ENCODE measurements around the gene ISG15.

The ISG15 gene

GRCh38 chr1:971751-972506 lies 41.4 kb upstream of the ISG15 start:
- Histone ChIP-seq H3K36me3 (ENCODE audit: control insufficient read depth, insufficient read depth, low read length) (no peaks in the 10 kb centered on the region), H3K4me3 (replicated peaks; ENCODE audit: low read depth, low read length) (no peak overlapping the region), H3K27me3 (replicated peaks; ENCODE audit: control insufficient read depth, insufficient read depth, low read length) (no peaks in the 10 kb centered on the region; the same call in 1 of the 2 replicates)
- DNase-seq (ENCODE audit: extremely low read depth, insufficient read length) = no peak
- no peak for TF ChIP-seq CTCF (IDR thresholded peaks at IDR 0.05; ENCODE audit: insufficient read depth, low read length, poor library complexity, severe bottlenecking)

- Histone ChIP-seq H3K27me3 (replicated peaks; ENCODE audit: control insufficient read depth, insufficient read depth, low read length) (no peaks in the 10 kb centered on the region; the same call in 1 of the 2 replicates), H3K4me3 (replicated peaks; ENCODE audit: low read depth, low read length) (no peak overlapping the region), H3K36me3 (ENCODE audit: control insufficient read depth, insufficient read depth, low read length) (no peaks in the 10 kb centered on the region)
- DNase-seq (ENCODE audit: extremely low read depth, insufficient read length) = no peak
- no peak for TF ChIP-seq CTCF (IDR thresholded peaks at IDR 0.05; ENCODE audit: insufficient read depth, low read length, poor library complexity, severe bottlenecking)
Measured at GRCh38 chr1:972726-973458, 40.4 kb upstream of the ISG15 start.

- Histone ChIP-seq H3K4me3 (replicated peaks; ENCODE audit: low read depth, low read length) (no peak overlapping the region), H3K27me3 (replicated peaks; ENCODE audit: control insufficient read depth, insufficient read depth, low read length) (no peaks in the 10 kb centered on the region; the same call in 1 of the 2 replicates), H3K36me3 (ENCODE audit: control insufficient read depth, insufficient read depth, low read length) (no peaks in the 10 kb centered on the region)
- no peak for TF ChIP-seq CTCF (IDR thresholded peaks at IDR 0.05; ENCODE audit: insufficient read depth, low read length, poor library complexity, severe bottlenecking)
- no peak for DNase-seq (ENCODE audit: extremely low read depth, insufficient read length)
Measured at GRCh38 chr1:973459-974292, 39.6 kb upstream of the ISG15 start.

- Histone ChIP-seq H3K27me3 (replicated peaks; ENCODE audit: control insufficient read depth, insufficient read depth, low read length) (no peaks in the 10 kb centered on the region; the same call in 1 of the 2 replicates), H3K4me3 (replicated peaks; ENCODE audit: low read depth, low read length) (no peak overlapping the region), H3K36me3 (ENCODE audit: control insufficient read depth, insufficient read depth, low read length) (no peaks in the 10 kb centered on the region)
- no peak for DNase-seq (ENCODE audit: extremely low read depth, insufficient read length)
- no peak for TF ChIP-seq CTCF (IDR thresholded peaks at IDR 0.05; ENCODE audit: insufficient read depth, low read length, poor library complexity, severe bottlenecking)
Measured at GRCh38 chr1:974293-974640, 39.0 kb upstream of the ISG15 start.

- Histone ChIP-seq H3K4me3 (replicated peaks; ENCODE audit: low read depth, low read length) (no peak overlapping the region), H3K27me3 (replicated peaks; ENCODE audit: control insufficient read depth, insufficient read depth, low read length) (no peaks in the 10 kb centered on the region; the same call in 1 of the 2 replicates), H3K36me3 (ENCODE audit: control insufficient read depth, insufficient read depth, low read length) (no peaks in the 10 kb centered on the region)
- no peak for TF ChIP-seq CTCF (IDR thresholded peaks at IDR 0.05; ENCODE audit: insufficient read depth, low read length, poor library complexity, severe bottlenecking)
- DNase-seq (ENCODE audit: extremely low read depth, insufficient read length) = no peak
Measured at GRCh38 chr1:974687-975328, 38.5 kb upstream of the ISG15 start.
